ENCODE measurements around the gene ATF7IP2. TPM values are rescaled to one million over a fixed set of nuclear protein-coding genes. Genes with fewer than 3 reads are reported as not detected.
"Not testable (repeated sequence)": the region's sequence is repeated elsewhere in the genome, so short reads cannot be mapped to it uniquely, and the experiment has no call there.

The ATF7IP2 gene
- polyA plus RNA-seq, 1 donor (not counting 4 experiments of a cell fraction or from before 2014, with no cell fraction given) = 9.8 TPM

- H3K9me1 ChIP-seq (ENCODE audit: control insufficient read depth, extremely low read depth, insufficient read depth, low read length) = no peaks in the 10 kb centered on the region
- H3K4me2 ChIP-seq (ENCODE audit: control insufficient read depth, extremely low read depth, insufficient read depth, low read depth, low read length) = no peak overlapping the region
- H3K9ac ChIP-seq (ENCODE audit: control insufficient read depth, extremely low read depth, insufficient read depth, low read length) = no peak overlapping the region
- H2AFZ ChIP-seq (ENCODE audit: control insufficient read depth, low read length) = no peak overlapping the region
- FAIRE-seq = no peak
- dilution Hi-C loops (cut with MboI; ENCODE audit: extremely low pct_ligation_motif_present, low sequenced_read_pairs) = no loop called here
- no peak for DNase-seq (ENCODE audit: low read depth, low spot score)
- no peak overlapping the region for H3K27ac ChIP-seq (ENCODE audit: control insufficient read depth, insufficient read depth, low read length)
- H3K27me3 ChIP-seq (ENCODE audit: control insufficient read depth, extremely low read depth, insufficient read depth, low read length) = no peaks in the 10 kb centered on the region
- no peaks in the 10 kb centered on the region for H3K4me1 ChIP-seq (ENCODE audit: control insufficient read depth, extremely low read depth, insufficient read depth, low read length)
- H4K20me1 ChIP-seq (ENCODE audit: control insufficient read depth, extremely low read depth, insufficient read depth, low read length) = no peaks in the 10 kb centered on the region
- H3K9me3 ChIP-seq (ENCODE audit: control insufficient read depth, low read depth, low read length) = no peaks in the 10 kb centered on the region
- no peak for TF ChIP-seq EZH2 (IDR thresholded peaks at IDR 0.05; ENCODE audit: low read length)
- TF ChIP-seq CTCF (optimal IDR thresholded peaks at IDR 0.05 in 1 of 3, IDR thresholded peaks at IDR 0.05 in 1 of 3, conservative IDR thresholded peaks at IDR 0.05 in 1 of 3; ENCODE audit: extremely low read depth in 1 of 3, insufficient read depth in 2 of 3, low read length in 3 of 3) = no peak
- no peak overlapping the region for H3K4me3 ChIP-seq (ENCODE audit: control insufficient read depth in 2 of 3, extremely low read depth in 1 of 3, insufficient read depth in 2 of 3, low read depth in 1 of 3, low read length in 3 of 3)
- no peaks in the 10 kb centered on the region for H3K79me2 ChIP-seq (ENCODE audit: control insufficient read depth, insufficient read depth, low read length)
- no peaks in the 10 kb centered on the region for H3K36me3 ChIP-seq (ENCODE audit: control insufficient read depth in 2 of 2, extremely low read depth in 1 of 2, insufficient read depth in 2 of 2, low read length in 2 of 2)
Measured at GRCh38 chr16:10339777-10340732, 45.8 kb upstream of the ATF7IP2 start.

- FAIRE-seq (no peak), DNase-seq (ENCODE audit: low read depth, low spot score) (no peak)
- no peaks in the 10 kb centered on the region for H3K36me3 ChIP-seq (ENCODE audit: control insufficient read depth in 2 of 2, extremely low read depth in 1 of 2, insufficient read depth in 2 of 2, low read length in 2 of 2)
- no peaks in the 10 kb centered on the region for H3K27me3 ChIP-seq (ENCODE audit: control insufficient read depth, extremely low read depth, insufficient read depth, low read length)
- H3K4me1 ChIP-seq (ENCODE audit: control insufficient read depth, extremely low read depth, insufficient read depth, low read length) = no peaks in the 10 kb centered on the region
- no peak overlapping the region for H2AFZ ChIP-seq (ENCODE audit: control insufficient read depth, low read length)
- H3K27ac ChIP-seq (ENCODE audit: control insufficient read depth, insufficient read depth, low read length) = no peak overlapping the region
- H3K4me2 ChIP-seq (ENCODE audit: control insufficient read depth, extremely low read depth, insufficient read depth, low read depth, low read length) = no peak overlapping the region
- TF ChIP-seq CTCF (optimal IDR thresholded peaks at IDR 0.05 in 1 of 3, IDR thresholded peaks at IDR 0.05 in 1 of 3, conservative IDR thresholded peaks at IDR 0.05 in 1 of 3; ENCODE audit: extremely low read depth in 1 of 3, insufficient read depth in 2 of 3, low read length in 3 of 3) (no peak), EZH2 (IDR thresholded peaks at IDR 0.05; ENCODE audit: low read length) (no peak)
- H3K9ac ChIP-seq (ENCODE audit: control insufficient read depth, extremely low read depth, insufficient read depth, low read length) = no peak overlapping the region
- no peaks in the 10 kb centered on the region for H3K79me2 ChIP-seq (ENCODE audit: control insufficient read depth, insufficient read depth, low read length)
- H4K20me1 ChIP-seq (ENCODE audit: control insufficient read depth, extremely low read depth, insufficient read depth, low read length) = no peaks in the 10 kb centered on the region
- H3K9me3 ChIP-seq (ENCODE audit: control insufficient read depth, low read depth, low read length) = no peaks in the 10 kb centered on the region
- no peak overlapping the region for H3K4me3 ChIP-seq (ENCODE audit: control insufficient read depth in 2 of 3, extremely low read depth in 1 of 3, insufficient read depth in 2 of 3, low read depth in 1 of 3, low read length in 3 of 3)
- no peaks in the 10 kb centered on the region for H3K9me1 ChIP-seq (ENCODE audit: control insufficient read depth, extremely low read depth, insufficient read depth, low read length)
- dilution Hi-C loops (cut with MboI; ENCODE audit: extremely low pct_ligation_motif_present, low sequenced_read_pairs) = no loop called here
Measured at GRCh38 chr16:10343124-10343760, 42.6 kb upstream of the ATF7IP2 start.

DNA sequence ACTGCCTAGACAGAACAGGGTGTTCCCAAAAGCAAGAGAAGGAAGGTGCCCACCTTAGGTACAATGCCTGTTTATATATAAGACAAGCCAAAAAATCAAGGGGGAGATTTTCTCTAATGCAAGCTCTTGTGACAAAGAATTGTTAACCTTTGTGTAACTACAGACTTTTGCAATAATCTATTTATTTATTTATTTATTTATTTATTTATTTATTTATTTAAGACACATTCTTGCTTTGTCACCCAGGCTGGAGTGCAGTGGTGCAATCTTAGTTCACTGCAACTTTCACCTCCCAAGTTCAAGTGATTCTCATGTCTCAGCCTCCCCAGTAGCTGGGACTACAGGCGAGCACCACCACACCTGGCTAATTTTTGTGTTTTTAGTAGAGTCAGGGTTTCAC, 41.2 kb upstream of the ATF7IP2 start:
- H3K4me3 ChIP-seq (ENCODE audit: control insufficient read depth in 2 of 3, extremely low read depth in 1 of 3, insufficient read depth in 2 of 3, low read depth in 1 of 3, low read length in 3 of 3); dilution Hi-C loops (cut with MboI; ENCODE audit: extremely low pct_ligation_motif_present, low sequenced_read_pairs); H3K27ac ChIP-seq (ENCODE audit: control insufficient read depth, insufficient read depth, low read length); H3K4me1 ChIP-seq (ENCODE audit: control insufficient read depth, extremely low read depth, insufficient read depth, low read length); H3K9me1 ChIP-seq (ENCODE audit: control insufficient read depth, extremely low read depth, insufficient read depth, low read length); H3K9ac ChIP-seq (ENCODE audit: control insufficient read depth, extremely low read depth, insufficient read depth, low read length); H3K79me2 ChIP-seq (ENCODE audit: control insufficient read depth, insufficient read depth, low read length); H3K27me3 ChIP-seq (ENCODE audit: control insufficient read depth, extremely low read depth, insufficient read depth, low read length); H3K36me3 ChIP-seq (ENCODE audit: control insufficient read depth in 2 of 2, extremely low read depth in 1 of 2, insufficient read depth in 2 of 2, low read length in 2 of 2); H3K9me3 ChIP-seq (ENCODE audit: control insufficient read depth, low read depth, low read length); FAIRE-seq; H2AFZ ChIP-seq (ENCODE audit: control insufficient read depth, low read length); DNase-seq (ENCODE audit: low read depth, low spot score); H3K4me2 ChIP-seq (ENCODE audit: control insufficient read depth, extremely low read depth, insufficient read depth, low read depth, low read length); H4K20me1 ChIP-seq (ENCODE audit: control insufficient read depth, extremely low read depth, insufficient read depth, low read length): not testable (repeated sequence)

Data from keratinocyte (primary cell).